ENCODE measurements around the gene BRAF.

BRAF gene

GRCh38 chr7:140673063-140673773 is 251.5 kb downstream of the BRAF start (continued):
- TF ChIP-seq PRDM2 (tag by site-specific recombination; IDR thresholded peaks at IDR 0.05; ENCODE audit: borderline replicate concordance) (no peak), ZNF843 (tag by site-specific recombination; IDR thresholded peaks at IDR 0.05) (no peak), BCL11B (tag by site-specific recombination; IDR thresholded peaks at IDR 0.05; ENCODE audit: low read depth) (no peak), ZNF362 (tag by site-specific recombination; IDR thresholded peaks at IDR 0.05) (no peak), ZBTB6 (tag by site-specific recombination; IDR thresholded peaks at IDR 0.05) (peak; percentile 8; the same call in 1 of the 2 replicates), ZNF24 (tag by site-specific recombination; IDR thresholded peaks at IDR 0.05) (0 out of 2 replicates have a peak, but pooled peaks have one; percentile 19), ZNF184 (tag by site-specific recombination; IDR thresholded peaks at IDR 0.05) (no peak), ZSCAN18 (tag by site-specific recombination; IDR thresholded peaks at IDR 0.05) (no peak), ZNF664 (tag by site-specific recombination; IDR thresholded peaks at IDR 0.05) (no peak), ZNF280C (tag by site-specific recombination; IDR thresholded peaks at IDR 0.05) (no peak), SP7 (tag by site-specific recombination; IDR thresholded peaks at IDR 0.05) (peak; percentile 78), ZNF354C (tag by site-specific recombination; IDR thresholded peaks at IDR 0.05; ENCODE audit: borderline replicate concordance, low read depth) (no peak), ZNF426 (tag by site-specific recombination; IDR thresholded peaks at IDR 0.05) (no peak), ZNF391 (tag by site-specific recombination; IDR thresholded peaks at IDR 0.05; ENCODE audit: borderline replicate concordance, low read depth) (peak; percentile 77; the same call in 1 of the 2 replicates), ZSCAN5A (tag by site-specific recombination; IDR thresholded peaks at IDR 0.05) (peak; percentile 74; the same call in 1 of the 2 replicates), ZNF596 (tag by site-specific recombination; IDR thresholded peaks at IDR 0.05) (no peak), ZNF19 (tag by site-specific recombination; IDR thresholded peaks at IDR 0.05; ENCODE audit: low read depth) (no peak), ZNF148 (tag by site-specific recombination; IDR thresholded peaks at IDR 0.05; ENCODE audit: borderline replicate concordance) (no peak), ZNF350 (tag by site-specific recombination; IDR thresholded peaks at IDR 0.05) (no peak), GLIS1 (tag by site-specific recombination; IDR thresholded peaks at IDR 0.05) (peak; percentile 37), ZNF600 (tag by site-specific recombination; IDR thresholded peaks at IDR 0.05) (peak; percentile 58; the same call in 1 of the 2 replicates), ZNF544 (tag by site-specific recombination; IDR thresholded peaks at IDR 0.05) (no peak)

All from HEK293 (cell line).